HG03039 (cell line): ENCODE measurements around the gene WDTC1.

Source experiments
- ATAC-seq: cut with Tn5 transposase; IDR thresholded peaks from one replicate; pipeline ENCODE4 v1.9.1; 2021; ENCODE audit warnings: mild to moderate bottlenecking, moderate library complexity; ENCODE audit not compliant: unreplicated experiment

The WDTC1 gene

GRCh38 chr1:27300341-27301051 is 66.1 kb downstream of the WDTC1 start:
- no peak for ATAC-seq

- ATAC-seq = no peak
These were observed 66.6 kb downstream of the WDTC1 start for GRCh38 chr1:27301052-27301422.

- ATAC-seq = no peak
These were observed 67.3 kb downstream of the WDTC1 start for GRCh38 chr1:27301582-27302199.

DNA sequence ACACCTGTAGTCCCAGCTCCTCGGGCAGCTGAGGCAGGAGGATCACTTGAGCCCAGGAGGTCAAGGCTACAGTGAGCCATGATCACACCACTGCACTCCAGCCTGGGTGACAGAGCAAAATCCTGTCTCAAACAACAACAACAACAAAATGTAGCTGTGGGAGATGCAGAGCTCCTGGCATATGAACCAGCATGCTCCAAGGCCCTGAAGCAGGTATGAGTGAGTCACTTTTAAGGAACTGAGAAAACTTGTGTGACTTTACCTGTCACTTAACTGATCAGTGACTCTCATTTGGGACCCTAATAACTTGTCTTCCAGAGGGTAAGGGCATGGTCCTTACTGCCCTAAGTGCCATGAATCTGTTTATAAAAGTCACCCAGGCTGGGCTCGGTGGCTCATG is 68.2 kb downstream of the WDTC1 start:
- ATAC-seq = no peak

DNA sequence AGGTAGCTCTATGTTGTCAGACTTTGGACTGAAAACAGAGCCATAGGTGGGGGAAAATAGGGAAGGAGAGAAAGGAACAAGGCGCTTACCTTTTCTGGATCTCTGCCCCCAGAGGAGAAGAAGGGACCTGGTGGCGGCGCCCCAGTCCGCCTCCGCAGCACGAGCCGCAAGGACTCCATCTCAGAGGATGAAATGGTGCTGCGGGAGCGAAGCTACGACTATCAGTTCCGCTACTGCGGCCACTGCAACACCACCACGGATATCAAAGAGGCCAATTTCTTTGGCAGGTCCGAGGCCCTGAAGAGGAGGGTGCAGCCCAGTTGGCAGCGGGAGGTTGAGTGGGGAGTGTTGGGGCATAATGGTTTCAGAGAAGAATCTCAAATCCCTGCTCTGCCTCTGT is 69.1 kb downstream of the WDTC1 start:
- no peak for ATAC-seq

GRCh38 chr1:27306071-27306470 is 71.6 kb downstream of the WDTC1 start:
- no peak for ATAC-seq

GRCh38 chr1:27306892-27307761 is 72.7 kb downstream of the WDTC1 start:
- no peak for ATAC-seq

DNA sequence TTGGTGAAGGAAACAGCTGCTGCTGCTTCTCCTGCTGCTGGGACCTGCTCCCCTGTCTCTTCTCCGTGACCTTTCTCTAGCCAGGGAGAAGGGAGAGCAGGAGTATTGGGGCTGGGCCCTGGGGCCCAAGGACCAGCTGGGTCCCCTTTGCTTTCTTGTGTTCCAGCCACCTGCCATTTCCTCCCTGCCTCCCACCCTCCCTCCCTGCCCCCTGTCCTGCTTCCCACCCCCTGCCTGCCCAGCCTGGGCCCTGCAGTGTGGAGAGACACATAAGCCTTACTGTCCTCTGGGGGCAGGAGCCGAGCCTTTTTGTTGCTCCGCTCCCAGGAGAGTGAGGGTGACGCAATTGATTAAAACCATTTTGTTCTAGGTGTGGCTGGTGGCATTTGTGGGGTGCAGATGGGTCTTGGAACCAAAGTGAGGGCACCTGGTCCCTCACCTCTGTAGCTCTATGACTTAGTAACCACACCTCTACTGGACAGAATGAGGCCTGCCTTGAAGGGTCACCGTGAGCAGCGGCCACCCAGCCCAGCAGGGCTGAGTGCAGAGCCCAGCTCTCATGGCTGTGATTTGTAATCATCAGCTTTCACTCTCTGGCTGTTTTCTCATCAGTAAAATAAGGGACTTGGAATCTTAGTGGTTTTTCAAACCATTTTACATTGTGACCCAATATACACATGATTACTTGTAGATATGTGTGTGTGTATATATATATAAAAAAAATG is 73.6 kb downstream of the WDTC1 start:
- no peak for ATAC-seq

- no peak for ATAC-seq
These were observed 79.7 kb downstream of the WDTC1 start for GRCh38 chr1:27314169-27314568.

DNA sequence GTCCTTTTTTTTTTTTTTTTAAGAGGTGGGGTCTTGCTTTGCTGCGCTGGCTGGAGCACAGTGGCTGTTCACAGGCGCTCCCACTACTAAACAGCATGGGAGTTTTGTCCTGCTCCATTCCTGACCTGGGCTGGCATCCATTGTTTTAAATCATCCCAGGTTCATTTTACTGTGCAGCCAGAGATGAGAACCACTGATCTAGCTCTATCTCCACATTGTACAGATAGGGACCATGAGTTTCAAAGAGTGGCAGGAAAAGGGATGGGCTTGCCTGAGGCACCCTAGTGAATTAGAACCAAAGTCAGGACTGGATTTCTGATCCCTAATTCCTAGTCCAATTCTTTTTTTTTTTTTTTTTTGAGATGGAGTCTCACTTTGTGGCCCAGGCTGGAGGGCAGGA is 80.3 kb downstream of the WDTC1 start:
- ATAC-seq = no peak

GRCh38 chr1:27316860-27317259 is 82.4 kb downstream of the WDTC1 start:
- ATAC-seq = no peak

- ATAC-seq = no peak
These were observed 83.7 kb downstream of the WDTC1 start for GRCh38 chr1:27318136-27318535.

DNA sequence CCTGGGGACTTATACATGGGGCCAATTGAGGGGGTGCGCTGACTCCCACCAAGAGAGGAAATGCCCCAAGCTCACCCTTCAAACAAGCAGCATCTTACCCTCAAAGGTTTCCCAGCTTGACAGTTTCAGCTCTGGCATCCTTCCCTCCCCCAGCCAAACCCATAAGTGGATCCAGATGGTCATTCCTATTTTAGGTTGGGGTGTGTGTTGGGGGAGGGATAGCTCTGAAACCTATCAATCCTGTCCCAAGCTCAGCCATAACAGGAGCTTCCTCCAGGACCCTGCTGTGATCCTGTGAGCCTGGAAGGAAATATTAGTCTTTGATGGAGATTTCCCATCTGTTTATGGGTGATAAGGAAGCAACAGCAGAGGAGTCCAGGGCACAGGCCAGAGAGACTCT is 84.2 kb downstream of the WDTC1 start:
- no peak for ATAC-seq

DNA sequence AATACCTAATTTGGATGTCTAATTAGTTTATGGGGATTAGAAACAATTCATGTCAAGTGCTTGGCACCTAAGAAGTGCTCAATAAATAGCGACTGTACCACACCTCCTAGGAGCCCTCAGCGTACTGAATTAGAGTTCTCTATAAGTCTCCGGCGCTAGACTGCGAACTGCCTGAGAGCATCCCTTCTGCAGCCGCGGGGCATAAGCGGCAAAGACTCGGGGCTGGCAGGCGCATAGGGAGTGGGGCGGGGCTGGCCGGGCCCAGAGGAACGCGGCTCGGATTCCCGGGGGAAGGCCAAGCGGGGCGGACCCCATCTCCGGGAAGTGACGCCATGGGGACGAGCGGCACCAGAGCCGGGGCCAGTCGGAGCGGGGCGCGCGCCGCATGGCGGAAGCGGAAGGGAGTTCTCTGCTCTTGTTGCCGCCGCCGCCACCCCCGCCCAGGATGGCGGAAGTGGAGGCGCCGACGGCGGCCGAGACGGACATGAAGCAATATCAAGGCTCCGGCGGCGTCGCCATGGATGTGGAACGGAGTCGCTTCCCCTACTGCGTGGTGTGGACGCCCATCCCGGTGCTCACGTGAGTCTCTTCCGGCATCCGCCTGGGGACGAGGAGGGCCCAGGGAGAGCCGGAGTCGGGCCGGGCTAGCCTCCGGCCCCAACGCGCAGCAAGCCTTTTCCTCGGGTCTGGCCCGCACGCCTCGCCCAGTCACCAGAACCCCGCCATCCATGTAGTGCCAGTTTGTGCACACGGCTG is 87.6 kb downstream of the WDTC1 start, which contains the start of gene TMEM222:
Gene TMEM222, plus strand, starts transcription at position 351 of the 756 bp plus-strand sequence. Its CDS starts 35 bp downstream, at position 386.
- ATAC-seq = peak; percentile 88

- ATAC-seq = no peak
These were observed 88.3 kb downstream of the WDTC1 start for GRCh38 chr1:27322569-27323240.

GRCh38 chr1:27325286-27325685 is 90.9 kb downstream of the WDTC1 start:
- ATAC-seq = no peak

DNA sequence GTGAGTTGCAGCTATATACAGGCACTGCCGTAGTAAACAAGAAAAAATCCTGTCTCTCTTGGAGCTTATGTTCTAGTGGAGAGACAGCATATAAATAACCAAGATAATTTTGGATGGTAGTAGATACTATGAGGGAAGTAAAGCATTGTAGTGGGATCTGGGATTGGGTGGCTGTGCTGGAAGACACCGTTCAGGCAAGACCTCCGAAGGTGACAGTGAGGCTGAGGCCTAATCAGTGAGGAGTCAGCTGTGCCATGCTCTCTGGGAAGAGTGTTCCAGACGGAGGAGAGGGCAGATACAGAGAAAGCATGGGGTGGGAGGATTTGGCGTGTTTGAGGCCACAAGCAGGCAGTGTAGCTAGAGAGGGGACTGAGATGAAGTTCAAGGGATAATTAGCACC is 93.5 kb downstream of the WDTC1 start:
- ATAC-seq = no peak

- ATAC-seq = no peak
These were observed 96.4 kb downstream of the WDTC1 start for GRCh38 chr1:27330786-27331185.

- no peak for ATAC-seq
These were observed 97.0 kb downstream of the WDTC1 start for GRCh38 chr1:27331426-27331825.

GRCh38 chr1:27331922-27332321 is 97.5 kb downstream of the WDTC1 start:
- ATAC-seq = no peak
